Measurements from ENCODE around the gene DESI1.

- no peak for TF ChIP-seq CTCF (IDR thresholded peaks at IDR 0.05 in 4 of 5, conservative IDR thresholded peaks at IDR 0.05 in 1 of 5)
- no peak for TF ChIP-seq POLR2A (IDR thresholded peaks at IDR 0.05)
These were observed 55.3 kb downstream of the DESI1 start for GRCh38 chr22:41565403-41566054.

All from gastrocnemius medialis (tissue), 4 donors.